B cell (primary cell): ENCODE measurements around the gene DIS3L2. TPM values are rescaled to one million over a fixed set of nuclear protein-coding genes. Genes with fewer than 3 reads are reported as not detected.
A peak's percentile ranks its signal among the peaks of the same experiment; 100 is the strongest.

Experiments used
- ATAC-seq: fragments of 200-7000 bp; cut with Tn5 transposase; one replicate; pipeline ENCODE4 v1.10.0; 2021; ENCODE audit warnings: low read depth, mild to moderate bottlenecking, moderate number of reproducible peaks, moderate library complexity
- CTCF ChIA-PET: fragments of 350-600 bp; sonication (Branson Sonifier 250); formaldehyde crosslinking; loops from one replicate; lab custom pipeline; 2021; ENCODE audit warnings: antibody characterized with exemption, inconsistent platforms; lab: Charles Lee
- POLR2A ChIA-PET: fragments of 350-600 bp; sonication (Branson Sonifier 250); formaldehyde crosslinking; loops from one replicate; lab custom pipeline; 2021; ENCODE audit warnings: antibody characterized with exemption; lab: Charles Lee
- DNase-seq: peaks from one replicate; pipeline ENCODE4 v3.0.0; 2013
- H2AFZ ChIP-seq: 2 replicates; pipeline ENCODE4 v1.6.1; 2012; ENCODE audit warnings: mild to moderate bottlenecking, low read depth, low read length; ENCODE audit not compliant: insufficient read depth, poor library complexity, severe bottlenecking
- H3K27ac ChIP-seq, 2 donors: 1 replicate in 1 of 2; 2 replicates in 1 of 2; pipeline ENCODE4 v1.5.1; 2012 to 2013; ENCODE audit warnings: low read length in 2 of 2, mild to moderate bottlenecking in 2 of 2, moderate library complexity in 1 of 2
- H3K27me3 ChIP-seq, 4 experiments: fragments of 200-600 bp in 1 of 4; sonication (generic) in 1 of 4; replicated peaks in 1 of 4; 1 replicate in 2 of 4; 2 replicates in 2 of 4; pipeline versions ENCODE4 v1.6.1 to v1.7.0; 2013 to 2016; ENCODE audit warnings: low read length in 3 of 4, mild to moderate bottlenecking in 2 of 4, mixed read lengths in 1 of 4, moderate library complexity in 1 of 4; ENCODE audit not compliant: insufficient read depth in 4 of 4, control insufficient read depth in 3 of 4; ENCODE audit errors: control extremely low read depth in 1 of 4
- H3K36me3 ChIP-seq, 2 experiments: replicated peaks in 1 of 2; 1 replicate in 1 of 2; 2 replicates in 1 of 2; pipeline versions ENCODE4 v1.6.1 to v1.7.1; 2013; ENCODE audit warnings: low read length in 1 of 2; ENCODE audit not compliant: insufficient read depth in 2 of 2, control insufficient read depth in 1 of 2; ENCODE audit errors: control extremely low read depth in 1 of 2, extremely low read depth in 1 of 2
- H3K4me1 ChIP-seq, 2 donors: fragments of 200-600 bp in 1 of 2; sonication (generic) in 1 of 2; 1 replicate in 1 of 2; 2 replicates in 1 of 2; pipeline versions ENCODE4 v1.5.1 to v1.6.1; 2013 to 2017; ENCODE audit warnings: low read length in 2 of 2; ENCODE audit not compliant: control insufficient read depth in 2 of 2, insufficient read depth in 2 of 2
- H3K4me2 ChIP-seq: replicated peaks from 2 replicates; pipeline ENCODE3; 2012; ENCODE audit warnings: mild to moderate bottlenecking, low read depth, low read length; ENCODE audit not compliant: poor library complexity, severe bottlenecking
- H3K4me3 ChIP-seq, 5 experiments: fragments of 200-600 bp in 1 of 5; sonication (generic) in 1 of 5; 1 replicate in 3 of 5; 2 replicates in 2 of 5; pipeline versions ENCODE4 v1.5.1 to v1.7.0; 2011 to 2016; ENCODE audit warnings: low read length in 4 of 5, mild to moderate bottlenecking in 4 of 5, low read depth in 2 of 5, control low read depth in 1 of 5, moderate library complexity in 1 of 5; ENCODE audit not compliant: insufficient read depth in 1 of 5; ENCODE audit errors: control extremely low read depth in 1 of 5, extremely low read depth in 1 of 5
- H3K79me2 ChIP-seq: fragments of 200-600 bp; sonication (generic); one replicate; pipeline ENCODE4 v1.6.0; 2016; ENCODE audit warnings: low read length; ENCODE audit not compliant: control insufficient read depth, insufficient read depth
- H3K9ac ChIP-seq: fragments of 200-600 bp; sonication (generic); 2 replicates; pipeline ENCODE4 v1.6.1; 2017; ENCODE audit warnings: mild to moderate bottlenecking, low read length, moderate library complexity
- H3K9me3 ChIP-seq, 3 donors: one replicate each; pipeline versions ENCODE4 v1.6.1 to v1.7.1; 2013; ENCODE audit warnings: low read length in 2 of 3; ENCODE audit not compliant: control insufficient read depth in 2 of 3, insufficient read depth in 1 of 3; ENCODE audit errors: control extremely low read depth in 1 of 3
- H4K20me1 ChIP-seq: 2 replicates; pipeline ENCODE4 v1.6.0; 2012; ENCODE audit warnings: mild to moderate bottlenecking, low read length; ENCODE audit not compliant: insufficient read depth, control insufficient read depth, poor library complexity, severe bottlenecking
- H3K27ac Mint-ChIP-seq: one replicate; pipeline ENCODE4 v1.8.0; 2021; ENCODE audit warnings: mixed read lengths
- H3K27me3 Mint-ChIP-seq: one replicate; pipeline ENCODE4 v1.8.0; 2021; ENCODE audit warnings: mixed read lengths
- H3K4me1 Mint-ChIP-seq: one replicate; pipeline ENCODE4 v1.8.0; 2021; ENCODE audit warnings: mixed read lengths
- H3K4me3 Mint-ChIP-seq: one replicate; pipeline ENCODE4 v1.8.0; 2021; ENCODE audit warnings: mixed read lengths
- H3K9me3 Mint-ChIP-seq: one replicate; pipeline ENCODE4 v1.8.0; 2022; ENCODE audit warnings: mixed read lengths; ENCODE audit not compliant: insufficient read depth
- EZH2 ChIP-seq: IDR thresholded peaks from 2 replicates; pipeline ENCODE4 v1.6.1; 2012; ENCODE audit warnings: borderline replicate concordance, low read depth, mild to moderate bottlenecking, moderate library complexity, low read length; ENCODE audit not compliant: insufficient read depth, poor library complexity, severe bottlenecking
- WGBS: methylation state at CpG from one replicate; pipeline ENCODE4 v1.1.5; 2013; ENCODE audit warnings: missing lambda C conversion rate; ENCODE audit not compliant: insufficient coverage; 5-methylcytosine and 5-hydroxymethylcytosine counted together
- intact Hi-C: fragments of 100-400 bp; cut with micrococcal nuclease; formaldehyde crosslinking; loops from one replicate; pipeline ENCODE4 v1.10.0; 2022
- polyA plus RNA-seq: library from polyadenylated mRNA; depleted of rRNA; stranded (reverse); fragments of >200 nt; gene quantifications from 2 replicates; pipeline ENCODE4 v1.2.3, GENCODE V29; 2012
- small RNA-seq: library from RNA; depleted of rRNA; stranded (forward); fragments of <200 nt; gene quantifications from one replicate; pipeline ENCODE3, GENCODE V24; 2012; ENCODE audit warnings: low replicate concordance, low read depth; ENCODE audit not compliant: insufficient read length
- total RNA-seq, 2 donors: library from RNA; stranded (reverse); fragments of 120-200 nt in 1 of 2; gene quantifications; 1 replicate in 1 of 2; 2 replicates in 1 of 2; pipeline versions ENCODE4 v1.2.3 to v1.2.4, GENCODE V29; 2013 to 2022
- TF ChIP-seq, protein P1 (sequence below): fragments of 200-600 bp; IDR thresholded peaks from one replicate; pipeline ENCODE4 v1.8.0; 2022; ENCODE audit warnings: antibody characterized with exemption, mild to moderate bottlenecking

DIS3L2 gene
- total and polyA plus RNA-seq, 2 donors (not counting 1 experiment from before 2014, with no cell fraction given), result 34.5 to 70.1 TPM

DNA sequence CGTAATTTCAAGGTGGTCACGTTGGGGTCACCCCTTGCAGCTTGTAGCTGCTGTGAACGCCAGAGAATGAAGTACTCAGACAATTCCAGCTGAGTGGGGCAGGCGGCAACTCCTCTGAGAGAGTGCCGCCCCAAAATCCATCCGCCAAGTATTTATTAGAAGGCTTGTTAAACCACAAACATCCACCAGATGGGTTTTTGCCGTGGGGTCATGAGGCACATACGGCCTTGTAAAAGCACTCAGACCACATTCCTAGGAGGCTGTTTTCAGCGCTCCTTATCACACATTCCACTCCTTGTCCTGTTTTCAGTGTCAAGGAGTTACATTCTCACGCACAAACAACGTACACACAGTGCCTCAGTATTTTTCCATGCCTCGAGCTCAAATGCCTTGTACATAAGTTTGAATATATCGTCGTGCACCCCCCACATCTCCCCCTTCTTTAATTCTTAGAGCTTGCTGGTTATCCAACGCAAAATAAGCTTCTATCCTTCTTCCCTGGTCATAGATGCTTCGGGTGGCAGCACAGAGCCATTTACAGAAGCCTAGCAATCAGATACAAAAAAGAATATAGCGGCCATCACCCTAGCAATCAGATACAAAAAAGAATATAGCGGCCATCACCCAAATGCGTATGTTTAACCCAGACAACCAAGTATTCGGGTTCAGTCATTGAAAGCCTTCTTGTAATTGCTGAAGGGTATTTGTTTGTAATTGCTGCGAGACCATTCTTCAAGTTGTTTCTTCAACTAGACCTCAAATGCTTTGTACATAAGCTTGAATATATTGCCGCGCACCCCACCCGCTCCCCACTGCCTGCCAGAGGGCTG, 424.4 kb downstream of the DIS3L2 start:
- intact Hi-C loops, result no loop called here
- no peak for ATAC-seq
- H3K4me1 Mint-ChIP-seq, result peaks cover 19% of the 10 kb centered on the region
- no peaks in the 10 kb centered on the region for H4K20me1 ChIP-seq
- DNase-seq, result no peak
- TF ChIP-seq, protein P1, sequence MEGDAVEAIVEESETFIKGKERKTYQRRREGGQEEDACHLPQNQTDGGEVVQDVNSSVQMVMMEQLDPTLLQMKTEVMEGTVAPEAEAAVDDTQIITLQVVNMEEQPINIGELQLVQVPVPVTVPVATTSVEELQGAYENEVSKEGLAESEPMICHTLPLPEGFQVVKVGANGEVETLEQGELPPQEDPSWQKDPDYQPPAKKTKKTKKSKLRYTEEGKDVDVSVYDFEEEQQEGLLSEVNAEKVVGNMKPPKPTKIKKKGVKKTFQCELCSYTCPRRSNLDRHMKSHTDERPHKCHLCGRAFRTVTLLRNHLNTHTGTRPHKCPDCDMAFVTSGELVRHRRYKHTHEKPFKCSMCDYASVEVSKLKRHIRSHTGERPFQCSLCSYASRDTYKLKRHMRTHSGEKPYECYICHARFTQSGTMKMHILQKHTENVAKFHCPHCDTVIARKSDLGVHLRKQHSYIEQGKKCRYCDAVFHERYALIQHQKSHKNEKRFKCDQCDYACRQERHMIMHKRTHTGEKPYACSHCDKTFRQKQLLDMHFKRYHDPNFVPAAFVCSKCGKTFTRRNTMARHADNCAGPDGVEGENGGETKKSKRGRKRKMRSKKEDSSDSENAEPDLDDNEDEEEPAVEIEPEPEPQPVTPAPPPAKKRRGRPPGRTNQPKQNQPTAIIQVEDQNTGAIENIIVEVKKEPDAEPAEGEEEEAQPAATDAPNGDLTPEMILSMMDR, result no peak
- TF ChIP-seq EZH2, result no peak
- H3K27me3 ChIP-seq, result peaks cover 0 to 26% (median 6%) of the 10 kb centered on the region in 4 experiments
- H3K9me3 ChIP-seq, result peaks cover 0 to 27% (median 0%) of the 10 kb centered on the region in 3 donors
- H3K79me2 ChIP-seq, result no peaks in the 10 kb centered on the region
- H3K4me3 ChIP-seq, result no peak overlapping the region
- peaks cover 11 to 15% of the 10 kb centered on the region in 2 donors for H3K4me1 ChIP-seq
- H3K9ac ChIP-seq, result no peak overlapping the region
- H2AFZ ChIP-seq, result no peak overlapping the region
- H3K4me3 Mint-ChIP-seq, result peak overlapping the region; percentile 32
- no peaks in the 10 kb centered on the region for H3K9me3 Mint-ChIP-seq
- H3K27ac ChIP-seq, result no peak overlapping the region
- H3K27me3 Mint-ChIP-seq, result peaks cover 34% of the 10 kb centered on the region
- ChIA-PET CTCF (no interaction called here), POLR2A (no interaction called here)
- no peaks in the 10 kb centered on the region for H3K36me3 ChIP-seq
- no peak overlapping the region for H3K27ac Mint-ChIP-seq
- WGBS, result 40% methylated on average over 21 of the region's 24 CpGs
- peak overlapping the region; percentile 22 for H3K4me2 ChIP-seq

DNA sequence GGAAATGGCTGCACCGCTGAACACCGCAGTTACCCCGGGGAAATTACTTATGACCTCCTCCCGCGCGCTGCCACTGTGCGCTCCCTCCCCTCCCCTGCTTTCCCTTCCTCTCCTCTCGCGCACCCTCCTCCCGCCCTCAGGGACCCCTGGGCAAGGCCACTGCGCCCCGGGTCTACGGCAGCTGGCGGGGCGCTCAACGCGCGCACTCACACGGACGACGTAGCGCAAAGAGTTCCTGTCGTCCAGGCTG, 424.9 kb downstream of the DIS3L2 start:
- ChIA-PET POLR2A (no interaction called here), CTCF (no interaction called here)
- Histone ChIP-seq H3K27me3 (peaks cover 0 to 26% (median 7%) of the 10 kb centered on the region in 4 experiments), H3K9me3 (peaks cover 0 to 27% (median 0%) of the 10 kb centered on the region in 3 donors), H3K4me1 (peaks cover 11 to 15% of the 10 kb centered on the region in 2 donors), H3K27ac (no peak overlapping the region), H2AFZ (no peak overlapping the region), H3K4me3 (no peak overlapping the region), H3K79me2 (no peaks in the 10 kb centered on the region), H3K9ac (no peak overlapping the region), H3K4me2 (peak overlapping the region; percentile 22), H3K36me3 (no peaks in the 10 kb centered on the region), H4K20me1 (no peaks in the 10 kb centered on the region)
- TF ChIP-seq, protein P1, result no peak
- DNase-seq, result no peak
- H3K27ac Mint-ChIP-seq, result no peak overlapping the region
- intact Hi-C loops, result no loop called here
- peaks cover 19% of the 10 kb centered on the region for H3K4me1 Mint-ChIP-seq
- peak overlapping the region; percentile 32 for H3K4me3 Mint-ChIP-seq
- no peaks in the 10 kb centered on the region for H3K9me3 Mint-ChIP-seq
- peaks cover 36% of the 10 kb centered on the region for H3K27me3 Mint-ChIP-seq
- no peak for ATAC-seq
- 53% methylated on average over 23 of the region's 23 CpGs for WGBS

Small RNA genes within 50 kb of the gene (small RNA-seq; reads per million reads assigned to genes)
- not detected for gene AC068134.3
- gene AC068134.4, result not detected
- gene MIR562, result not detected

Other genes starting within 250 kb of the DIS3L2 start
- gene PDE6D, start 180.4 kb upstream of the DIS3L2 start, total RNA-seq, result 31.9 and 40.8 TPM in 2 replicates
- 26.8 and 36.5 TPM in 2 replicates for gene PDE6D, start 180.4 kb upstream of the DIS3L2 start, polyA plus RNA-seq
- 52.7 and 58.5 TPM in 2 replicates for gene COPS7B, start 175.3 kb upstream of the DIS3L2 start, total RNA-seq
- 48.6 and 70.8 TPM in 2 replicates for gene COPS7B, start 175.3 kb upstream of the DIS3L2 start, polyA plus RNA-seq
- 0.70 and 0.71 TPM in 2 replicates for gene NPPC, start 35.3 kb upstream of the DIS3L2 start, total RNA-seq
- gene NPPC, start 35.3 kb upstream of the DIS3L2 start, polyA plus RNA-seq, result 0.33 TPM in 1 of 2 replicates, not detected in the other